Embryonic facial prominence (tissue), 1 donor: ENCODE data around the gene TRIM61.
"Not testable (repeated sequence)": the region's sequence is repeated elsewhere in the genome, so short reads cannot be mapped to it uniquely, and the experiment has no call there.

ENCODE experiments used
- DNase-seq: peaks from one replicate; pipeline ENCODE4 v3.0.0-alpha.2; 2016; ENCODE audit errors: extremely low spot score

Gene TRIM61

GRCh38 chr4:164956766-164957643 lies 20.5 kb downstream of the TRIM61 start:
- DNase-seq: no peak

GRCh38 chr4:164955107-164955805 lies 22.2 kb downstream of the TRIM61 start:
- DNase-seq: no peak

- DNase-seq: no peak
These were observed 24.9 kb downstream of the TRIM61 start for GRCh38 chr4:164952551-164952950.

GRCh38 chr4:164949448-164950143 lies 27.9 kb downstream of the TRIM61 start:
- DNase-seq: no peak

- DNase-seq: no peak
These were observed 28.5 kb downstream of the TRIM61 start for GRCh38 chr4:164948975-164949374.

GRCh38 chr4:164948006-164948405 lies 29.5 kb downstream of the TRIM61 start:
- not testable (repeated sequence) for DNase-seq

GRCh38 chr4:164946810-164947209 lies 30.6 kb downstream of the TRIM61 start:
- no peak for DNase-seq

- DNase-seq: no peak
These were observed 32.3 kb downstream of the TRIM61 start for GRCh38 chr4:164945146-164945545.

- DNase-seq: no peak
These were observed 34.3 kb downstream of the TRIM61 start for GRCh38 chr4:164943192-164943591.

- no peak for DNase-seq
These were observed 39.7 kb downstream of the TRIM61 start for GRCh38 chr4:164937576-164938270.

GRCh38 chr4:164935865-164936606 lies 41.4 kb downstream of the TRIM61 start:
- DNase-seq: not testable (repeated sequence)

GRCh38 chr4:164935363-164935762 lies 42.1 kb downstream of the TRIM61 start:
- no peak for DNase-seq

- DNase-seq: no peak
These were observed 44.2 kb downstream of the TRIM61 start for GRCh38 chr4:164933244-164933643.

- no peak for DNase-seq
These were observed 45.7 kb downstream of the TRIM61 start for GRCh38 chr4:164931551-164932324.

- no peak for DNase-seq
These were observed 46.8 kb downstream of the TRIM61 start for GRCh38 chr4:164930647-164931046.

GRCh38 chr4:164927101-164927500 lies 50.4 kb downstream of the TRIM61 start:
- DNase-seq: not testable (repeated sequence)

GRCh38 chr4:164926301-164926700 lies 51.2 kb downstream of the TRIM61 start:
- no peak for DNase-seq

GRCh38 chr4:164924670-164925238 lies 52.7 kb downstream of the TRIM61 start:
- no peak for DNase-seq

GRCh38 chr4:164918956-164919355 lies 58.5 kb downstream of the TRIM61 start:
- no peak for DNase-seq
